ENCODE measurements around the gene ADNP.

The ADNP gene

GRCh38 chr20:50932016-50932485, 814 bp upstream of the ADNP start:
- DNase-seq (no peak), ATAC-seq (no peak)

GRCh38 chr20:50930976-50931305, 296 bp downstream of the ADNP start:
- ATAC-seq (peak; percentile 42), DNase-seq (no peak)

GRCh38 chr20:50930139-50930975, 880 bp downstream of the ADNP start:
- ATAC-seq (peak; percentile 5), DNase-seq (peak; percentile 35)

- peak; percentile 93 for DNase-seq
- ATAC-seq, result peak; percentile 78
These were observed 1.7 kb downstream of the ADNP start for GRCh38 chr20:50929299-50930138.

GRCh38 chr20:50928469-50928868, 2.8 kb downstream of the ADNP start:
- no peak for DNase-seq
- no peak for ATAC-seq

GRCh38 chr20:50926530-50926929, 4.7 kb downstream of the ADNP start:
- no peak for ATAC-seq
- DNase-seq, result no peak

GRCh38 chr20:50924261-50924920, 6.8 kb downstream of the ADNP start:
- no peak for DNase-seq
- ATAC-seq, result no peak

GRCh38 chr20:50921803-50922501, 9.3 kb downstream of the ADNP start:
- DNase-seq (no peak), ATAC-seq (no peak)

- peak; percentile 40 for ATAC-seq
- no peak for DNase-seq
These were observed 10.2 kb downstream of the ADNP start for GRCh38 chr20:50920997-50921396.

- no peak for DNase-seq
- ATAC-seq, result no peak
These were observed 11.7 kb downstream of the ADNP start for GRCh38 chr20:50919567-50919966.

GRCh38 chr20:50918403-50918802, 12.8 kb downstream of the ADNP start:
- no peak for DNase-seq
- ATAC-seq, result no peak

GRCh38 chr20:50916934-50917333, 14.3 kb downstream of the ADNP start:
- ATAC-seq, result no peak

GRCh38 chr20:50916257-50916656, 15.0 kb downstream of the ADNP start:
- ATAC-seq, result no peak

More at GRCh38 chr20:50916934-50917333, 14.3 kb downstream of the ADNP start:
- no peak for DNase-seq

GRCh38 chr20:50915424-50915823, 15.8 kb downstream of the ADNP start:
- ATAC-seq (no peak), DNase-seq (no peak)

More at GRCh38 chr20:50916257-50916656, 15.0 kb downstream of the ADNP start:
- no peak for DNase-seq

- peak; percentile 97 for ATAC-seq
- DNase-seq, result no peak
These were observed 17.4 kb downstream of the ADNP start for GRCh38 chr20:50913690-50914375.

GRCh38 chr20:50911716-50912115, 19.5 kb downstream of the ADNP start:
- no peak for DNase-seq
- ATAC-seq, result peak; percentile 21

GRCh38 chr20:50911030-50911429, 20.2 kb downstream of the ADNP start:
- ATAC-seq (no peak), DNase-seq (no peak)

- DNase-seq, result no peak
- no peak for ATAC-seq
These were observed 21.8 kb downstream of the ADNP start for GRCh38 chr20:50909413-50909812.

GRCh38 chr20:50904067-50904570, 27.1 kb downstream of the ADNP start:
- no peak for DNase-seq
- no peak for ATAC-seq

- no peak for ATAC-seq
- no peak for DNase-seq
These were observed 27.7 kb downstream of the ADNP start for GRCh38 chr20:50903353-50904051.

- DNase-seq (no peak), ATAC-seq (no peak)
These were observed 29.9 kb downstream of the ADNP start for GRCh38 chr20:50901301-50901700.

Data from stimulated activated naive CD8-positive, alpha-beta T cell treated with anti-CD3 and anti-CD28 coated beads, Interleukin-15, Interleukin-2, amounts not matched to agents 100 U/mL and 50 U/mL, for 24 hours (primary cell).